ENCODE measurements around the gene C14orf132.
A peak's percentile ranks its signal among the peaks of the same experiment; 100 is the strongest.

The C14orf132 gene

DNA sequence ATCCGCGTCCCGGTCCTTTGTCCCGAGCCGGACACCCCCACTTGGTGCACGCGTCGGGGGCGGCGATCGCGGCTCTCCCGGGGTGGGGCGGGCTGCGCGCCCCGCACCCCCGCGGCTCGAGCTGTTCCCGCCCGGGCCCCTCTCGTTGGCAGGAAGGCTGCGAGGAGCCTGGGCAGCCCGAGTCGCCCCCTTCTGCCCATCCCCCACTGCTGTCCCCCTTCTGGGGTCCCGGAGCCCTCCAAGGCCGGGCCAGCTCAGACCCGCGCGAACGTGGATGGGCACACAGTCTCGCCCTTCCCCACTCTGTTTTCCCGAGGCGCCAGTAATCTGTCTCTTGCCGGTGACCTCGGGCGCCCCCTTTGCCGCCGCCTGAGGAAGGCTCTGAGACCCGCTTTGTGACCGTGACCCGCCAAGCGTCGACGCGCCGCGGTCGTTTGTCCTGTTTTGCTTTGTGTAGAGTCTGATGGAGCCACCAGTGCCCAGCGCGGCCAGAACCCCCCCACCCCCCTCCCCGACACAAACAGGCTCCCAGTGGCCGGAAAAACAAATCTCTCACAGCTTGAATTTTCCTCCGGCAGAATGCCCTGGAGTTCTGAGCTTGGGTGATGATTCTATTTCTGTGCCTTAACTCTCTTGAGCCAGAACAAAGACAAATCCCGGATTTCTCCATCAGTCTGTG lies 610 bp downstream of the C14orf132 start:
- H3K4me3 ChIP-seq (ENCODE audit: low read depth, low read length), result peak overlapping the region; percentile 71

DNA sequence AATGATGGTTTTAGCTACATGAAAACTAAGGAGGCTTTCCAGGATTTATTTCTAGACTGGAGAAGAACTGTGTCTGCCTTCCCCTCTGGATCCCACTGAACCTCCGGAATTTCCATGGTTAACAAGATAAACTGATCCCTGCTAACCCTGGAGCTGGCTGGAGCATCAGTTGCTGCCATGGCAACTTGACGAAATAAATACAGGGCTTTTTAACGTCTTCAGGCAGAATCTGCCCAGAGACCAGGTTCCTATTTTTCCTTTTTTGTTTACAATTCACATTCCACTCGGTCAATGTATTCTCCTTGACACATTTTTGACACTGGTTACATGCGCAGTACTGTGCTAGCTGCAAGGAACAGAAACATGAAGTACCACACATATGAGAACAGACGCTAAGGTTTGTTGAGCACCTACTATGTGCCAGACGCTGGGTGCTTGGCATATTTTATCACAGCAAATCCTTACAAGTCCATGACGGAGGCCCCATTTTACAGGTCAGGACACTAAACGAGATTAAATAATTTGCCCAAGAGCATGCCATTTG lies 1.7 kb downstream of the C14orf132 start:
- no peak overlapping the region for H3K4me3 ChIP-seq (ENCODE audit: low read depth, low read length)

DNA sequence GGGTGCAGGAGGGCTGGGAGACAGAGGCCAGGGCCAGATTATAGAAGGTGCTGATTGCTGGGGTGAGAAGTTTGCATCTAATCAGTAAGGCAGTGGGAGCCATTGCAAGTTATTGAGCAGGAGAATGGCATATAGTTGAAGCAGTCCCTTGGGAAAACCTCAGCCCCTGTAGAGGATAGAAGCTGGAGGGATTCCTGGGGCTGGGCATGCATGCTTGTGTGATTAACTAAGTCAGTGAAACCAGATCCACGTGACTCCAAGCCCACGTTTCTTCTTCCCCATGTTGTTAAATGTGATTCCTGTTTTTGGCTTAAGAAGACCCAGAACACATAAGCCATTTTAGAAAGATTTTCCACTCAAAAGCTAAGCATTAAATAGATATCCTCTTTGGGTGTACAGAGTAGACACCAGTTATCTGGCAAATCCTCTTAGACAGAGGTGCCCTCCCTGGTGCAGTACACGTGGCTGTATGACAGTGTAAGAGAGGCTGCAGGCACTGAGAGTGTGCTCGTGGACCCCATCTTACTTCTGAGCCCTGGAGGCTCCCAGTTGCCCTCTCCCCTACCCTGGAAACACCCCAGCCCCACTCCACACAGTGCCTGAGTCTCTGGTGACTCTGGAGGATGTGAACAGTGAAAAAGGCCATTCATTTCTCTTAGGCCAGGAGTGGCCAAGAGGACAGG lies 3.2 kb downstream of the C14orf132 start:
- no peak overlapping the region for H3K4me3 ChIP-seq (ENCODE audit: low read depth, low read length)

DNA sequence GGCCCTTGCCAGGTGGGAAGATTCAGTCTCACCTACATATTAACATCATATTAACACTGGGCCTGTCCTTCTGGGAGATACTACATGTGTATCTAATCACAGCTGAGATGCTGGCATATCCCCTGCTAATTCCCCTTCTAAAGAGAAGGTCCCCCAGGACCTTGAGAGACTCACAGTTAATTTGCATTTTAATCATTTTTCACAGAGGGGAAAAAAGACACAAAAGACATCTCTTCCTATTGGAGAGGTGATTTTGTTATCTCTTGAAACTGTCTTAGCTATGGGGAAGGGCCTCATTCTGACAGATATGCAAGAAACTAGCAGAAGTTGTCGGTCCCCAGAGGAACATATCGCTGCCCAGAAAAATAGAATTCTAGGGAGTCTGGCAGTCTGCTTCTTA lies 7.5 kb downstream of the C14orf132 start:
- no peak overlapping the region for H3K4me3 ChIP-seq (ENCODE audit: low read depth, low read length)

DNA sequence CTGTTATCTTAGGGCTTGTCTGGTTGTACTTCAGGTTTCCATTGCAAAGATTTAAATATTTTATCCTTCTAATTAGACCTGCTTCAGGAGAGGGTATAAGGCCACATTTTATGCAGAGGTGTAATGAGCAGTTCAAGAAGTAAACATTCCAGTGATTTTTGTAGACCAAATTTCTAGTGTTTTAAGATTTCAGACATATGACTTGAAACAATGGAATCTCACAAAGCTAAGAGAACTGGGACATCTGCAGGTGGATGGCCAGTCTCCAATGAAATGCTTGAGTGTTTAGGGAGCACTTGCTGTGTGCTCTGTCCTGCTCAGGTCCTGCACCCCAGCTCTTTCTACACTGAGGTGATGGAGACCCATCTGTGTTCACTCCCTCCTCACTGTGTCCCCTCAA lies 7.9 kb downstream of the C14orf132 start:
- no peak overlapping the region for H3K4me3 ChIP-seq (ENCODE audit: low read depth, low read length)

DNA sequence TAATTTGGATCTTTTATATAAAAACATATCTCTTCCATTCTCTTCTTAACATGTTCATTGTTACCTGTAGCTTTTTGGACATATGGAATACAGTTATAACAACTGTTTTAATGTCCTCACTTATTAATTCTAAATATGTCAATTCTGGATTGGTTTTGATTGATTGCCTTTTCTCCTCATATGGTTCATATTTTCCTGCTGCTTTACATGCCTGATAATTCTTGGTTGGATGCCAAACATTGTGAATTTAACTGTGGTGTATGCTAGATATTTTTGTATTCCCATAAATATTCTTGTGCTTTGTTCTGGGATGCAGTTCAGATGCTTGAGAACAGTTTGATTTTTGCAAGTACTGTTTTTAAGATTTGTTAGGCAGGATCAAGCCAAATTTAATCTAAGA lies 10.8 kb downstream of the C14orf132 start:
- H3K4me3 ChIP-seq (ENCODE audit: low read depth, low read length), result no peak overlapping the region

DNA sequence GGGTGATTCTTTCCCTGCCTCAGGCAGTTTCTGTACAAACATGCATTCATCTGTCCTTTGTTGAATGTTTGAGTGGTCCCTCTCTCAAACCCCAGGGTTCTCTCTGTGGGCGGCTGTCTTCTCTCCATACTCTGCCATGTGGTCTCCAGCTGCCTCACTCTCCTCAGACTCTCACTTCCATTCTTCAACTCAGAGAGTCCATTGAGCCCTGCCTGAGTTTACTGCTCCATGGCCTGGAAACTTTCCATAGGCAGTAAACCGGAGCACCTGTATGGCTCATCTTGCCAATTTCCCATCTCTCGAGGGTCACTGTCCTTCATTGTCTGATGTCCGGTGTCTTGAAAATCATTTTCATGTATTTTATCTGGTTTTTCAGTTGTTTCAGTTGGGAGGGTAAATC lies 11.3 kb downstream of the C14orf132 start:
- H3K4me3 ChIP-seq (ENCODE audit: low read depth, low read length), result no peak overlapping the region

DNA sequence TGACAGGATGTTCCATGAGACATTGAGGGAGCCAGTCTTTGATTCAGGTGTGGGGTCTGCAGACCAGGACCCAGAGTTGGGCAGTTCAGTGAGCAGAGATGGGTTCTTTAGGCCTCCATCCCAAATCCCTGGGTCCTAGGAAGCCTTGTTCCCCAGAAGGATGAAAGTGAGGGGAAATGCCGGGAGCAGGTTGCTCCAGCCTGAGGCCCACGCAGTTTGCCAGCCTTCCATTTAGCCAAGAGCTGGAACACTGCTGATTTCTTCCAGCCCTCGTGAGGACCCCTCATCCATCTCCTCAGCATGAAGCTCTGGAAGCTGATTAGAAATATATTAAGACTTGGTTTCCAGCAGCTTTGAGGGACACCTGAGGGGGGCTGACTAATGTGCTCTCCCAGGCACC lies 12.1 kb downstream of the C14orf132 start:
- no peak overlapping the region for H3K4me3 ChIP-seq (ENCODE audit: low read depth, low read length)

DNA sequence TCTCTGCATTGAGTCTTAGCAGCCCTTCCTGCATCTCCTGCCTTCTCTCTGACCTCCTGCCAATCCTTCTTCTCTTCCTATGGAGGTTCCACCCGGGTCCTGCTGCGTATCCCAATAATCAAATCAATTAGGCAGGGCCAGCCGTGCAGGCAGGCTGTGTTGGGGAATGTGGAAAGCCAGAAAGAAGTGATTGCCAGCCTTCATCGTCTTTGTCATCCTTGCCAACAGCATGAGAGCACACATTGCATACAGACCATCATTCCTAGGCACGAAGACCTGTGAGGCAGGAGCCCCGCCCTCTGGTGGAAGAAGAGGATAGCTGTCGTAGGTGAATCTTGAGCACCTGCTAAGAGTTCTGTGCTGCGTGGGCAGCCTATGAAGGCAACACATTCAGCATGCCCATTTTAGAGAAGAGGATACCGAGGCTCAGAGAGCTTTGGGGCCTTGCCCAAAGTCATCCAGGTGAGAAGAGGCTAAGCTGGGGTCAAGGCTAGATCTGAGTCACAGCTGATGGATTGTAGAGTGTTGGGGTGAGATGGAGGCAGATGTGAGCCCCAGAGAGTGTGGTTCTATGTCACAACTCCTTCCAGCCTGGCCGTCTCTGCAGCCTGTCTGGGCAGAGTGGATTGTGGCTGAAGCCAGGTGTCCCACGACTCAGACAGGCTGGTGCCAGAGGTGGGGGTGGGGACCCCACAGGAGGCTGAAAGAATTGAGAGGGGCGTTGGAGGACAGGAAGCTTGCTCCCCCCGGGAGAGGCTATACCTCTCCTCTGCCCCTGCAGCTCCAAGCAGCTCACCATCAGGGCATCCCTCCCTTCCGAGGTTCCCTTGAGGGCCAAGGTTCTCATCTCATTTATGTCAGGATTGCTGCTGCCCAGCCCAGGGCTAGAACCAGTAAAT lies 12.7 kb downstream of the C14orf132 start:
- H3K4me3 ChIP-seq (ENCODE audit: low read depth, low read length), result no peak overlapping the region

DNA sequence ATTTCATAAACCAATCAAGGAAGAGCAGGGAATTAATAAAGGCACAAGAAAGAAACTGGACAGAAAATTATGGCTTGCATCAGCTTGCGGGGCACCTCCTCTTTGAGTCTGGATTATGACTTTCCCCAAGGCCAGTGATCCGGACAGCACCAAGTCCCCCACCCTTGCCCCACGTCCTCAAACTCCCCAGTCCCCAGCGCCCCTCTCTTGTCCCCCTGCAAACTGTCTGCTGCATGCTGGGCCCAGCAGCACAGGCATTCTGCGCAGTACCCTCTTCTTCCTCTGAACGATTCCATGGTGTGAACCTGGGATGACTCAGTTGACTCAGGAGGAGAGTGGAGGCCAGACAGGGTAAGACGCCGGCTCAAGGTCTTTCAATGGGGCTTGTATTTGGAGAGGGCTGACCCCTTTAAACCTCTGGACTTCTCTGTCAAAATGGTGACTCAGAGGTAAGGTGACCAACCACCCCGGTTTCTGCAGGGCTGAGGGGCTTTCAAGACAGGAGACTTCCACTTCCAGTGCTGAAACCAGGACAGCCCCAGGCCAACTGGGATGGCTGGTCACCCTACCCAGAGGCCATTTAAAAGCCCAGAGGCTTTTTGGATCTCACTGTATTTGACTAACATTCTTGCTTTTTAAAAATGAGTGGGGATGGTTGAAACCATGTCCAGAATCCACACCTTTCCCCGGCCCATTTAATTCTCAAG lies 13.5 kb downstream of the C14orf132 start:
- H3K4me3 ChIP-seq (ENCODE audit: low read depth, low read length), result no peak overlapping the region

DNA sequence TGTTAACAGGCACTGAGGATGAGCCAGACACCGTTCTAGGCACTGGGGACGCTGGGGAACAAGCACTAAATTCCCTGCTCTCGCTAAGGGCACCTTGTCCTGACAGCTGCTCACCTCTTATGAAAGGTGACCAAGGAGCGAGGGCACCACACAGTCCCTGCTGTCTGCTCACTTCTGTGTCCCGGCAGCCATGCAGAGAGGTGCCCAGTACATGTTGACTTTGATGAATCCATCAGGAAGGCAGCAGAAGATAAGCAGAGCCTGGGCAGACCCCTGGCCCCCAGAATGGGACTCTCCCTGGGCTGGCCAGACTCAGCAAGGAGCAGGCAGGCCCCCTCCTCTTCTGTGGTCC lies 14.1 kb downstream of the C14orf132 start:
- H3K4me3 ChIP-seq (ENCODE audit: low read depth, low read length), result no peak overlapping the region

DNA sequence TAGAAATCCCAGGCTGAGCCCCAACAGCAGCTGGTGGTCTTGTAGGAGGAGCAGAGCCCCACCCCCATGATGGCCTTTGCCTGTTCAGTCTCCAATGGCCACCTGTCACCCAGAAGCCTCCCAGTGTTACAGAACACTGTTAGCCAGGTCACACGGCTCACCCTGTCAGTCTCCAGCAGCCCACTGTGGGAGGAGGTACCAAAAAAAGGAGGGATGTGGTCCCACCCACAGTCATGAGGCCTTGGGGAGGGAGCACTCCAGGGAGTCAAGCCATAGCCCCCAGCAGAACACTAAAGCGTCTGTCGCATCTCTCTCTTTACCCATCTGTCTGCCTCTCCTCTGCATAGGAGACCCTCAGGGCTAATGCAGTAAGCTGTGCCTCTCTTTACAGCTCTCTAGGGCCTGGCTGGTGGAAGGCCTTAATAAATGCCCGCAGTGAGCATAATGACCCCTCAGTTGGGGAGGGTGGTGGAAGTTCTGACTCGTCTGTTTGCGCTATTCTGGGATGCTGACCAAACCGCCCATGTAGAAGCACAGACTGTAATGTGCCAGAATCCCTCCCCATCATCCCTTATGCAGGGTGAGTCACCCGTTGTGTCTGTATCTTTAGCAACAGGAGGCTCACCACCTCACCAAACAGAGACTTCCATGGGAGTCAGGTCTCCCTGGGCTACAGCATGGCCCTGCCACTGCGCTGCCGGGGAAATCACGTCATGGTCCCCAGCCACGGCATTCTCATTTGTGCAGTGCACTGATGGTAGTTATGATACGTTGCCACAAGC lies 14.6 kb downstream of the C14orf132 start:
- no peak overlapping the region for H3K4me3 ChIP-seq (ENCODE audit: low read depth, low read length)

DNA sequence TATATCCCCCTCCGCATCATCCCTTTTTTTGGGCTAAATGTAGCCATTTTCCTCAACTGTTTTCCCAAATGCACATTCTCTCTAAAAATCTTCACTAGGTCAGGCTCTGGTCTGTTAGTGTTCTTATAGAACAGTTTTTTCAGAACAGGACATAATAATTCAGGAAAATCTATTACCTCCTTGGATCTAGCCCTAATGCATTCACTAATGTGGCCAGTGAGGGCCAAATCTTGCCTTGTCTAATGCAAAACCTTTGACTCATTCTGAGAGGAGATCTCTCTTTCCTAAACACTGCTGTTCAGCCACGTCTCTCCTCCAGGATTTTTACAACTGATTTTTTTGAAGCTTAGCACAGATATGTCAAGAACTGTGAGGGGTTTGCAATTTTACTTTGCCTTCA lies 15.5 kb downstream of the C14orf132 start:
- no peak overlapping the region for H3K4me3 ChIP-seq (ENCODE audit: low read depth, low read length)

DNA sequence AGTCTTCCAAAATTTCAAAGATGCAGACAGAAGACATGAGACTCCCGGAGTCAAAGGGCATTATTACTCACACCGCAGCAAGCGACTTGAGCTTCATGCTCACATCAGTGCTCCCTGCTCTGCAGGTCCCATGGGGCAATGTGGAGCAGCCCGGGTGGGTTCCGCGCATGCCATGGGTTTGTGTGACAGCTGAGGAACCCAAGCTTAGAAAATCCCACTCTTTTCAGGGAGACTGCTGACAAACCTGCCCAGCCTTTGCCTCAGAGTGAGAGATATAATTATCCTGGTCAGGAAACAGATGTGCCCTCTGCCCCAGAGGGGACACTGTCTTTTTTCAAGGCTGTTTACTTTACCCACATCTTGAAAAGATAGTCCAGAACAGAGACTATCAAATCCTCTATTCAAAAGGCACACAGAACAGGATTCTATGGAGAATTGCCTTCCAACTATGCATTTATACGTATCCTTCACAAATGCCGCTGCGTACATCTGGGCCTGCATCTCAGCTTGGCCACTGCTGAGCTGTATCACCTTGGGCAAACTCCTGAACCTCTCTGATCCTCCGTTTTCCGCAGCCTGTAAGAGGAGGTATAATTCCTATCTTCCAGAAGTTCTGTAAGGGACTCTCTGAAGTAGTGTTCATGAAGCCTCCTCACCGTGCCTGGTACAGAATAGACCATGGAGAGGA lies 16.0 kb downstream of the C14orf132 start:
- H3K4me3 ChIP-seq (ENCODE audit: low read depth, low read length), result no peak overlapping the region

DNA sequence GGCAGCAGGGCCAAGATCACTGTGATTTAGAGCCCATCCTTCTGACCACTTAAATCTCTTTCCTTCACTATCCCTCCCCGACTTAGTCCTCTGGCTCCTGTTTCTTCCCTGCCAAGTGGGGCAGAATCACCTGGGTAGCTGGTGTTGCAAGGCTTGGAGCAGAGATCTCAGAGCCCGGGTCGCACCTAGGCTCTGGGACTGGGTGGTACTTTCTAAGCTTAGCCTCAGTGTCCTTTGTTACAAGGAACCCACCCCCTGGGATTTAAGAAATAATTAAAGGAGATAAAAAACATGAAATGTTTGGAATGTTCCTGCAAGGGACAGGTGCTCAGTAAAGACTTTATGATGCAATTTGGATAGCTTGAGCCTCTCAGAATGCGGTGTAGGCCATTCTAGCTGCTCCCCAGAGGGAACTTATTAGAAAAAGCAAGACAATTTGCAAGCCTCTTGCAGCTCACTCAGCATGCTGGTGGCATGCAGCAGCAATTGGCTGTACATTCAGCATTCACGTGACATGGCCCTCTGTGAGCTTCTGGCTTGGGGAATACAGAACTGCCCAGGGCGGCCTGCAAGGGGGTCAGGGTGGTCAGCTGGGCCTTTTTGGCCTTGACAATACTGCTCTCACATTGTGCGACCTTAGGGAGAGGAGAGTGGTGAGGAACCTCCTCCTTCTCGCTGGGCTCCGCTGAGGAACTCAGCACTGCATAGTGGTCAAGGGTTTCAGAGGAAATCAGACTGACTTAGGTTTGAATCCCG lies 16.8 kb downstream of the C14orf132 start:
- no peak overlapping the region for H3K4me3 ChIP-seq (ENCODE audit: low read depth, low read length)

DNA sequence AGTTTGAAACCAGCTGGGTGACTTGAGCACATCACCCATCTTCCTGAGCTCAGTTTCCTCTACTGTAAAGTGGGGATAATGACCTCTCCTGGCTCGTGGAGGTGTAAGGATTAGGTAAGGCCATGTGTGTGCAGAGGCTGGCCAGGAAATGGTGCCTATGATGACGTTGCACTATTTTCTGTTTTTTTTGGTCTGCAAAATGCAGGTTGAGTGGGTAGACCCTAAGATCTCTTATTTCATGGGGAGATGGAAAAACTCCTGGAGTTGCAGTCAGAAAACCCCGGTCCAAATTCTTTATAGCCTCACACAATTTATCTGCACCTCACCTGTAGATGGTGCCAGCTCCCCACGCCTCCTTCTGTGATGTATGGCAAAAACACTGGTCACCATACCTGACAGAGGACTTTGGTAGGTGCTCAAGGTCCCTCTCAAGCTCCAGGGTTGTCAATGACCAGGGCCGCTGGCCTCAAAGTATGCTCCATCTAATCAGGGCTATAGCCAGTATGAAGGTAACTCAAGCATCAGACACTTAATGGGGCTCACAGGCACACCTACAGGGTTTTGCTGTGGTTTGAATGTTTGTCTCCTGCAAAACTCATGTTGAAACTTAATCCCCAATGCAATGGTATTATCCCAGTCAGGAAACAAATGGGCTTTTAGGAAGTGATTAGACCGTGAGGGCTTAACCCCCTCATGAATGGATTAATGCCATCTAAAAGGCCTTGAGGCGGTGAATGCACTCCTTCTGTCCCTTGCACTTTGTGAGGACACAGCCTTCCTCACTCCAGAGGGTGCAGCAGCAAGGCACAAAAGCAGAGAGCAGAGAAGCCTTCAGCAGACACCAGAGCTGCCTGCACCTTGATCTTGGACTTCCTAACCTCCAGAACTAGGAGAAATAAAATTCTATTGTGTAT lies 17.6 kb downstream of the C14orf132 start:
- H3K4me3 ChIP-seq (ENCODE audit: low read depth, low read length), result no peak overlapping the region

DNA sequence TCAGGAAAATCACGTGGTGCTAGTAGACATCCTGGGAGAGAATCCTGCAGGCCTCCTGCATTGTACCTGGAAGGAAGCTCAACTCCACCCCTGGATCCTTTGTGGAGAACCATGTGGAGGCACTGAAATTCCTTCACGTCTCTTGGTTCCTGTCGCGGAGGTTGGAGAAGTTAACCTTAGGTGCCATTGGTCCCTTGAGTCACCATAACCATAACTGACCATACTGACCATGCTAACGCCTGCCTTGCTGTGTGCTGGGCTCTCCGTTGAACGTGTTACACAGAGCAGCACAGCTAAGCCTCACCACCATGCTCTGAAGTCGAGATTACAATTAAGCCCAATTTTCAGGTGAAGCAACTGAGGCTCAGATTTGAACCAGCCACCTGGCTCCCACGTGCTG lies 18.6 kb downstream of the C14orf132 start:
- H3K4me3 ChIP-seq (ENCODE audit: low read depth, low read length), result no peak overlapping the region

Data from iPS-11a (cell line).